Caco-2 (cell line): ENCODE measurements around the gene DCAF8L1. TPM values are rescaled to one million over a fixed set of nuclear protein-coding genes. Genes with fewer than 3 reads are reported as not detected.
A peak's percentile ranks its signal among the peaks of the same experiment; 100 is the strongest.
"Not testable (repeated sequence)": the region's sequence is repeated elsewhere in the genome, so short reads cannot be mapped to it uniquely, and the experiment has no call there.

Experiments
- BruUV-seq: library from RNA; stranded (reverse); fragments of 400-500 nt; replicated peaks from 2 replicates; lab custom pipeline; 2021; lab: Mats Ljungman, UMichigan
- CTCF ChIA-PET: fragments of 300-600 bp; sonication (Branson Sonifier 250); formaldehyde crosslinking; loops from one replicate; lab custom pipeline; 2022; ENCODE audit warnings: antibody characterized with exemption; lab: Charles Lee
- POLR2A ChIA-PET: fragments of 300-600 bp; sonication (Branson Sonifier 250); formaldehyde crosslinking; loops from one replicate; lab custom pipeline; 2022; ENCODE audit warnings: antibody characterized with exemption; lab: Charles Lee
- DNase-seq, 2 experiments: peaks; one replicate each; pipeline versions ENCODE4 v3.0.0 to v3.0.0-alpha.2; 2020 to 2022
- H3K27me3 ChIP-seq: replicated peaks from 2 replicates; pipeline ENCODE4 v1.6.0; 2011; ENCODE audit warnings: low read length; ENCODE audit not compliant: control insufficient read depth, insufficient read depth
- H3K36me3 ChIP-seq: 2 replicates; pipeline ENCODE4 v1.5.1; 2011; ENCODE audit warnings: low read length; ENCODE audit not compliant: control insufficient read depth, insufficient read depth
- H3K4me1 ChIP-seq: fragments of 250-450 bp; sonication (Bioruptor Pico); 2 replicates; pipeline ENCODE4 v1.5.1; 2020; ENCODE audit warnings: mild to moderate bottlenecking
- H3K4me3 ChIP-seq: 2 replicates; pipeline ENCODE4 v1.5.1; 2011; ENCODE audit warnings: low read depth, mild to moderate bottlenecking, control low read depth, low read length
- H3K9me3 ChIP-seq: fragments of 250-450 bp; sonication (Bioruptor Pico); 2 replicates; pipeline ENCODE4 v1.5.1; 2020; ENCODE audit warnings: mild to moderate bottlenecking, moderate library complexity
- H3K27ac Mint-ChIP-seq: one replicate; pipeline ENCODE4 v1.8.0; 2022; ENCODE audit warnings: mixed read lengths; ENCODE audit not compliant: unreplicated experiment
- H3K27me3 Mint-ChIP-seq: one replicate; pipeline ENCODE4 v1.8.0; 2022; ENCODE audit warnings: mixed read lengths; ENCODE audit not compliant: insufficient read depth, unreplicated experiment
- H3K36me3 Mint-ChIP-seq: one replicate; pipeline ENCODE4 v1.8.0; 2022; ENCODE audit warnings: mild to moderate bottlenecking, mixed read lengths; ENCODE audit not compliant: insufficient read depth, unreplicated experiment
- H3K4me1 Mint-ChIP-seq: one replicate; pipeline ENCODE4 v1.8.0; 2022; ENCODE audit warnings: low read depth, mixed read lengths; ENCODE audit not compliant: unreplicated experiment
- H3K4me3 Mint-ChIP-seq: one replicate; pipeline ENCODE4 v1.8.0; 2022; ENCODE audit warnings: mild to moderate bottlenecking, moderate library complexity, mixed read lengths; ENCODE audit not compliant: unreplicated experiment
- H3K9me3 Mint-ChIP-seq: one replicate; pipeline ENCODE4 v1.8.0; 2022; ENCODE audit warnings: mixed read lengths; ENCODE audit not compliant: unreplicated experiment
- intact Hi-C: fragments of 100-400 bp; cut with micrococcal nuclease; formaldehyde crosslinking; loops from one replicate; pipeline ENCODE4 v1.10.0; 2022; ENCODE audit not compliant: unreplicated experiment
- total RNA-seq: library from RNA; stranded (reverse); gene quantifications from 2 replicates; pipeline ENCODE4 v1.2.3, GENCODE V29; 2022
- TF ChIP-seq, protein P1 (sequence below), 2 experiments: fragments of 200-600 bp in 1 of 2; IDR thresholded peaks; 1 replicate in 1 of 2; 2 replicates in 1 of 2; pipeline versions ENCODE4 v1.5.1 to v1.8.0; 2011 to 2022; ENCODE audit warnings: antibody characterized with exemption in 1 of 2, control low read depth in 1 of 2, inconsistent platforms in 1 of 2, low read depth in 1 of 2, low read length in 1 of 2, mild to moderate bottlenecking in 1 of 2, moderate library complexity in 1 of 2; ENCODE audit not compliant: insufficient read depth in 1 of 2, severe bottlenecking in 1 of 2, unreplicated experiment in 1 of 2

DCAF8L1 gene
- total RNA-seq, 1 experiment from 2014 or later, result not detected

DNA sequence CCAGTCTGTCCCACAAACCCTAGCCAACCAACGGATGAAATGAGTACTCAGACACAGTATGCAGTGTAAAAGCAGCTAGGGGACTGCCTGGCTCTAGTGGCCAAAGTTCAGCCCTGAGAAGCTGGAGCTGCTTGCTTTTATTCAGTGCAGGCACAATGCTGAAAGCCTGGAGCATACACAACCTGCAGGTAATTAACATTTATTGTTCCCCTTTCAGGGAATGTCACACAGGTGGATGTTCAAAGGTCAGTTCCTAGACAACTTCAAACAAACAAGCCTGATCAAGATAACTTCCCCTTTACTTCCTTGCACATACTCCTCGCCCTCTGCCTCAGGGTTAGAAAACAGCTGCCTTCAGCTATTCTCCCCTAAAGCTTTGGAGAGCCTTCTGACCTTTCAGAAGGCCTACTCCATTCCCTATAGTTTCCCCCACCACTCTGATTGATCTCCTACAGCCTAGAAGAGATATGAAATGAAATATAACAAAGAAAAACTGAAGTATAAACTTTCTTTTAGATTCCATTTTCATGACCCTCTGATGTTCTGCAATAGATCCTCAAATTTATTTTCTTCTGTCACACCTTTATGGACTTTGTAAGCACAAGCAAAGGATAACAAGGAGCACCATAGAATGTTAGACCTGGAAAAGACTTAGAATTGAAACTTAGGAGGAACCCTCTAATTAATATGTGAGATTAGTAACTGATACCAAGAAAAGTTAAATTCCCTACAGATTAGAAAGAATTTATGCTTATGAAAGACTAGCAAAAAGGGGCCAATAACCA lies 6.8 kb upstream of the DCAF8L1 start:
- Histone ChIP-seq H3K27me3 (no peaks in the 10 kb centered on the region), H3K9me3 (no peaks in the 10 kb centered on the region), H3K4me1 (peaks cover 15% of the 10 kb centered on the region), H3K4me3 (no peak overlapping the region), H3K36me3 (no peaks in the 10 kb centered on the region)
- ChIA-PET POLR2A (no interaction called here), CTCF (no interaction called here)
- H3K27ac Mint-ChIP-seq, result peak overlapping the region; percentile 81
- TF ChIP-seq, protein P1, sequence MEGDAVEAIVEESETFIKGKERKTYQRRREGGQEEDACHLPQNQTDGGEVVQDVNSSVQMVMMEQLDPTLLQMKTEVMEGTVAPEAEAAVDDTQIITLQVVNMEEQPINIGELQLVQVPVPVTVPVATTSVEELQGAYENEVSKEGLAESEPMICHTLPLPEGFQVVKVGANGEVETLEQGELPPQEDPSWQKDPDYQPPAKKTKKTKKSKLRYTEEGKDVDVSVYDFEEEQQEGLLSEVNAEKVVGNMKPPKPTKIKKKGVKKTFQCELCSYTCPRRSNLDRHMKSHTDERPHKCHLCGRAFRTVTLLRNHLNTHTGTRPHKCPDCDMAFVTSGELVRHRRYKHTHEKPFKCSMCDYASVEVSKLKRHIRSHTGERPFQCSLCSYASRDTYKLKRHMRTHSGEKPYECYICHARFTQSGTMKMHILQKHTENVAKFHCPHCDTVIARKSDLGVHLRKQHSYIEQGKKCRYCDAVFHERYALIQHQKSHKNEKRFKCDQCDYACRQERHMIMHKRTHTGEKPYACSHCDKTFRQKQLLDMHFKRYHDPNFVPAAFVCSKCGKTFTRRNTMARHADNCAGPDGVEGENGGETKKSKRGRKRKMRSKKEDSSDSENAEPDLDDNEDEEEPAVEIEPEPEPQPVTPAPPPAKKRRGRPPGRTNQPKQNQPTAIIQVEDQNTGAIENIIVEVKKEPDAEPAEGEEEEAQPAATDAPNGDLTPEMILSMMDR (IDR thresholded peaks at IDR 0.05; ENCODE audit: insufficient read depth in 1 of 2, low read depth in 1 of 2, low read length in 1 of 2, severe bottlenecking in 1 of 2, unreplicated experiment in 1 of 2), result no peak
- H3K4me3 Mint-ChIP-seq, result no peak overlapping the region
- peak; percentile 69 to 81 for DNase-seq
- no peaks in the 10 kb centered on the region for H3K9me3 Mint-ChIP-seq
- intact Hi-C loops, result loop anchor here (10.0 kb wide), 1 partner anchor 63 kb away; no protein-coding TSS in a partner anchor
- no peaks in the 10 kb centered on the region for H3K27me3 Mint-ChIP-seq
- no peaks in the 10 kb centered on the region for H3K4me1 Mint-ChIP-seq
- no peaks in the 10 kb centered on the region for H3K36me3 Mint-ChIP-seq
- BruUV-seq, result no TSS peak

DNA sequence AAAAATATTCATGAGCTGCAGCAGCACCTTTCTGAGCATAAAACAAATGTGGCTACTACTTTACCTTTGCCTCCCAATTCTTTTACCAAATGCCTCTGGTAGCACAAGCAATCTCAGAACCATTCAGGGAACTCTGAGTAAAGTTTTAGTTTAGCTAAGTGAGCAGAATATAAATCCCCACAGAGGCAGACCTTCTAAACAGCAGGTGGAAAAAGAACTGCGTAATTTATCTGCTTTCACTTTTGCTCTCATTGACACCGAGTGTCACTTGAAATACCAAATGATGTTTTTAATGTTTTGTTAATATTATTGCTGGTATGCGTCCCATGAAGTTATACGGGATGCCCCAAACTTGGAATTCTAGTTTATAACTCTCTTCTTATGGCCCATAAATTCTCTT lies 4.3 kb downstream of the DCAF8L1 start:
- H3K9me3 ChIP-seq, H3K4me3 ChIP-seq, H3K4me3 Mint-ChIP-seq, H3K27ac Mint-ChIP-seq, H3K9me3 Mint-ChIP-seq, H3K4me1 Mint-ChIP-seq, CTCF ChIA-PET, BruUV-seq, H3K36me3 Mint-ChIP-seq, POLR2A ChIA-PET, H3K36me3 ChIP-seq, H3K4me1 ChIP-seq, DNase-seq, H3K27me3 Mint-ChIP-seq, intact Hi-C loops, H3K27me3 ChIP-seq: not testable (repeated sequence)

DNA sequence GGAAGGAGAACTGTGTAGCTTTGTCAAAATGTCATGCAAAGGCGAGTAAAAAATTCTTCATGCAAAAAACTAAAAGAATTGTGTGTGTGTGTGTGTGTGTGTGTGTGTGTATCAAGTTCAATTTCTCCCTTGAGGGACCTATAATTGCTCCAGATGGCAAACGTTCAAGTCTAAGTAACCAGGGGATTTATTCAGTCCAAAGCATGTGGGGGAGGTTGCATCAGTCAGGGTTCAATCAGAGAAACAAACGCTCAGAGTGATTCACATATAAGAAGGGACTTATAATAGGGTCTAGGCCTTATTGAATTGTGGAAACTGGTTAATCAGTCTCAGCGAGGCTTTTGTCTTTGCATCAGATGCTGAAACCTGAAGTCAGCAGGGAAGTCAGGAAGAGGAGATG lies 5.0 kb downstream of the DCAF8L1 start:
- Mint-ChIP-seq H3K4me1 (no peaks in the 10 kb centered on the region), H3K27ac (no peak overlapping the region), H3K4me3 (no peak overlapping the region), H3K36me3 (no peaks in the 10 kb centered on the region), H3K27me3 (no peaks in the 10 kb centered on the region), H3K9me3 (peaks cover 8% of the 10 kb centered on the region)
- no peaks in the 10 kb centered on the region for H3K9me3 ChIP-seq
- H3K4me3 ChIP-seq, result no peak overlapping the region
- TF ChIP-seq, protein P1 (IDR thresholded peaks at IDR 0.05; ENCODE audit: insufficient read depth in 1 of 2, low read depth in 1 of 2, low read length in 1 of 2, severe bottlenecking in 1 of 2, unreplicated experiment in 1 of 2), result no peak
- intact Hi-C loops, result no loop called here
- no peaks in the 10 kb centered on the region for H3K36me3 ChIP-seq
- no peak for DNase-seq
- BruUV-seq, result no TSS peak
- ChIA-PET POLR2A (no interaction called here), CTCF (no interaction called here)
- H3K4me1 ChIP-seq, result no peaks in the 10 kb centered on the region
- H3K27me3 ChIP-seq, result no peaks in the 10 kb centered on the region
